Measurements from ENCODE around the gene MARCHF7.

MARCHF7 gene

GRCh38 chr2:159759577-159759976 lies 47.3 kb downstream of the MARCHF7 start:
- H3K9ac ChIP-seq: no peak overlapping the region
- H3K27me3 ChIP-seq (ENCODE audit: insufficient read depth, low read depth): no peaks in the 10 kb centered on the region
- H2AFZ ChIP-seq (ENCODE audit: low read depth): no peak overlapping the region
- no peak for TF ChIP-seq CTCF (conservative IDR thresholded peaks at IDR 0.05; ENCODE audit: low read depth, low read length)
- peaks cover 10% of the 10 kb centered on the region for H4K20me1 ChIP-seq (ENCODE audit: insufficient read depth)
- H3K4me2 ChIP-seq: no peak overlapping the region
- no peaks in the 10 kb centered on the region for H3K4me1 ChIP-seq (ENCODE audit: low read depth, poor library complexity, severe bottlenecking)
- no peak overlapping the region for H3K4me3 ChIP-seq (IDR thresholded peaks at IDR 0.05; ENCODE audit: insufficient read depth, low read depth, low read length)
- peaks cover 6% of the 10 kb centered on the region; the same call in 1 of the 2 replicates for H3K79me2 ChIP-seq (ENCODE audit: insufficient read depth, low read depth)
- peaks cover 8% of the 10 kb centered on the region; the same call in 1 of the 2 replicates for H3K36me3 ChIP-seq (ENCODE audit: insufficient read depth)
- H3K27ac ChIP-seq: no peak overlapping the region

- no peaks in the 10 kb centered on the region; the same call in 1 of the 2 replicates for H3K79me2 ChIP-seq (ENCODE audit: insufficient read depth, low read depth)
- no peaks in the 10 kb centered on the region for H3K27me3 ChIP-seq (ENCODE audit: insufficient read depth, low read depth)
- H3K27ac ChIP-seq: no peak overlapping the region
- no peak overlapping the region for H3K4me3 ChIP-seq (IDR thresholded peaks at IDR 0.05; ENCODE audit: insufficient read depth, low read depth, low read length)
- no peak for TF ChIP-seq CTCF (conservative IDR thresholded peaks at IDR 0.05; ENCODE audit: low read depth, low read length)
- H2AFZ ChIP-seq (ENCODE audit: low read depth): no peak overlapping the region
- peaks cover 8% of the 10 kb centered on the region; the same call in 1 of the 2 replicates for H3K36me3 ChIP-seq (ENCODE audit: insufficient read depth)
- no peak overlapping the region for H3K9ac ChIP-seq
- H3K4me1 ChIP-seq (ENCODE audit: low read depth, poor library complexity, severe bottlenecking): no peaks in the 10 kb centered on the region
- no peak overlapping the region for H3K4me2 ChIP-seq
- H4K20me1 ChIP-seq (ENCODE audit: insufficient read depth): peaks cover 10% of the 10 kb centered on the region
Observed at GRCh38 chr2:159760326-159760725, 48.0 kb downstream of the MARCHF7 start.

DNA sequence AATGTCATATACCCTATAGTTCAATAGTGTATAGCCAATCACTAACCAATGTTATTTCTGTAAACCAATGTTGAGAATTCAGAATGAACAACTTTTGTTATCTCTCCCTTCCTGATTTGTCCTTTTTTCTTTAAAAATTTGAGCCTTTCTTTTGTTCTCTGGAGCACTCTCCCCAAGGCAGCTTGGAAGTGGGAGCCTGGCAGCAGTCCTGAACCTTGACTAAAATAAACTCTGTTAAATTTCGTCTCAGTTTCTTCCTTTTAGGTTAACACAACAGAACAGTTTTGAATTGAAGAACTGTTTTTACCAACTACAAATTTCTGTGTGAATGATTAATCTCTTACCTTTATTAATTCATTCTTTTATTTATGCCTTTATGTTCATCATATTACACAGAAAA lies 49.8 kb downstream of the MARCHF7 start:
- Histone ChIP-seq H3K4me1 (ENCODE audit: low read depth, poor library complexity, severe bottlenecking) (no peaks in the 10 kb centered on the region), H3K27ac (no peak overlapping the region), H3K9ac (no peak overlapping the region), H4K20me1 (ENCODE audit: insufficient read depth) (peaks cover 3% of the 10 kb centered on the region; the same call in 1 of the 2 replicates), H3K27me3 (ENCODE audit: insufficient read depth, low read depth) (no peaks in the 10 kb centered on the region), H3K4me3 (IDR thresholded peaks at IDR 0.05; ENCODE audit: insufficient read depth, low read depth, low read length) (no peak overlapping the region), H3K36me3 (ENCODE audit: insufficient read depth) (peaks cover 8% of the 10 kb centered on the region; the same call in 1 of the 2 replicates), H2AFZ (ENCODE audit: low read depth) (no peak overlapping the region), H3K4me2 (no peak overlapping the region), H3K79me2 (ENCODE audit: insufficient read depth, low read depth) (no peaks in the 10 kb centered on the region)
- no peak for TF ChIP-seq CTCF (conservative IDR thresholded peaks at IDR 0.05; ENCODE audit: low read depth, low read length)

Data from KMS-11 (cell line).